AG09309 (cell line): Measurements from ENCODE around the gene GTF2IRD1.
"Not testable (repeated sequence)": the region's sequence is repeated elsewhere in the genome, so short reads cannot be mapped to it uniquely, and the experiment has no call there.

ENCODE experiments used
- DNase-seq: peaks from one replicate; pipeline ENCODE4 v3.0.0-alpha.2; 2010; ENCODE audit warnings: low read depth
- H3K4me3 ChIP-seq: 2 replicates; pipeline ENCODE4 v1.5.1; 2011; ENCODE audit warnings: mild to moderate bottlenecking, low read depth, low read length, moderate library complexity; ENCODE audit not compliant: control insufficient read depth
- CTCF ChIP-seq: IDR thresholded peaks from 2 replicates; pipeline ENCODE4 v1.5.1; 2011; ENCODE audit warnings: mild to moderate bottlenecking, low read depth, low read length, inconsistent platforms; ENCODE audit not compliant: insufficient read depth, control insufficient read depth; ENCODE audit errors: missing control alignments

GTF2IRD1 gene

GRCh38 chr7:74482197-74482467 is 28.4 kb downstream of the GTF2IRD1 start:
- no peak for TF ChIP-seq CTCF
- no peak overlapping the region for H3K4me3 ChIP-seq
- DNase-seq = no peak

- peak; percentile 98 for DNase-seq
- no peak for TF ChIP-seq CTCF
- no peak overlapping the region for H3K4me3 ChIP-seq
Measured at GRCh38 chr7:74482629-74483401, 29.1 kb downstream of the GTF2IRD1 start.

- TF ChIP-seq CTCF = no peak
- no peak overlapping the region for H3K4me3 ChIP-seq
- DNase-seq = peak; percentile 57
Measured at GRCh38 chr7:74483402-74484336, 30.0 kb downstream of the GTF2IRD1 start.

GRCh38 chr7:74485611-74486010 is 31.9 kb downstream of the GTF2IRD1 start:
- no peak for TF ChIP-seq CTCF
- H3K4me3 ChIP-seq = no peak overlapping the region
- DNase-seq = no peak

- not testable (repeated sequence) for H3K4me3 ChIP-seq, DNase-seq
Measured at GRCh38 chr7:74488518-74489030, 34.9 kb downstream of the GTF2IRD1 start.

GRCh38 chr7:74489997-74490945 is 36.6 kb downstream of the GTF2IRD1 start:
- no peak for DNase-seq
- TF ChIP-seq CTCF = no peak
- H3K4me3 ChIP-seq = no peak overlapping the region

- not testable (repeated sequence) for DNase-seq
Measured at GRCh38 chr7:74491490-74491889, 37.8 kb downstream of the GTF2IRD1 start.

More at GRCh38 chr7:74491490-74491889, 37.8 kb downstream of the GTF2IRD1 start:
- H3K4me3 ChIP-seq = not testable (repeated sequence)
